AG09309 (cell line): Measurements from ENCODE around the gene CAPZB.

Experiments
- DNase-seq: peaks from one replicate; pipeline ENCODE4 v3.0.0-alpha.2; 2010; ENCODE audit warnings: low read depth
- H3K4me3 ChIP-seq: 2 replicates; pipeline ENCODE4 v1.5.1; 2011; ENCODE audit warnings: mild to moderate bottlenecking, low read depth, low read length, moderate library complexity; ENCODE audit not compliant: control insufficient read depth
- CTCF ChIP-seq: IDR thresholded peaks from 2 replicates; pipeline ENCODE4 v1.5.1; 2011; ENCODE audit warnings: mild to moderate bottlenecking, low read depth, low read length, inconsistent platforms; ENCODE audit not compliant: insufficient read depth, control insufficient read depth; ENCODE audit errors: missing control alignments

The CAPZB gene

GRCh38 chr1:19456968-19457441, 28.3 kb downstream of the CAPZB start:
- no peak for TF ChIP-seq CTCF
- H3K4me3 ChIP-seq = no peak overlapping the region
- no peak for DNase-seq

GRCh38 chr1:19455353-19455752, 30.0 kb downstream of the CAPZB start:
- no peak for TF ChIP-seq CTCF
- no peak for DNase-seq
- no peak overlapping the region for H3K4me3 ChIP-seq

GRCh38 chr1:19454265-19455146, 30.8 kb downstream of the CAPZB start:
- TF ChIP-seq CTCF = no peak
- H3K4me3 ChIP-seq = no peak overlapping the region
- DNase-seq = no peak

- DNase-seq = no peak
- H3K4me3 ChIP-seq = no peak overlapping the region
- no peak for TF ChIP-seq CTCF
Measured at GRCh38 chr1:19453741-19454201, 31.6 kb downstream of the CAPZB start.

GRCh38 chr1:19452221-19452663, 33.1 kb downstream of the CAPZB start:
- no peak for TF ChIP-seq CTCF
- DNase-seq = peak; percentile 73
- no peak overlapping the region; the same call in 1 of the 2 replicates for H3K4me3 ChIP-seq

GRCh38 chr1:19450811-19451515, 34.4 kb downstream of the CAPZB start:
- DNase-seq = peak; percentile 91
- H3K4me3 ChIP-seq = no peak overlapping the region
- no peak for TF ChIP-seq CTCF
